Gastroesophageal sphincter (tissue), 4 donors: ENCODE data around the gene ZNF674. TPM values are rescaled to one million over a fixed set of nuclear protein-coding genes. Genes with fewer than 3 reads are reported as not detected.
"Not testable (repeated sequence)": the region's sequence is repeated elsewhere in the genome, so short reads cannot be mapped to it uniquely, and the experiment has no call there.

Experiments used
- ATAC-seq: fragments of 150-250 bp; one replicate; pipeline ENCODE4 v1.9.1; 2016; ENCODE audit warnings: mild to moderate bottlenecking, moderate library complexity
- H3K27ac ChIP-seq, 4 donors: fragments of 200-600 bp; sonication (generic) in 3 of 4; 1 replicate in 3 of 4; 2 replicates in 1 of 4; pipeline ENCODE4 v1.5.1; 2016 to 2019
- H3K27me3 ChIP-seq: fragments of 200-600 bp; sonication (generic); one replicate; pipeline ENCODE4 v1.5.1; 2019
- H3K36me3 ChIP-seq, 2 donors: fragments of 200-600 bp; sonication (generic); one replicate each; pipeline ENCODE4 v1.5.1; 2019; ENCODE audit warnings: control low read depth in 1 of 2
- H3K4me1 ChIP-seq, 3 donors: fragments of 200-600 bp; sonication (generic); 1 replicate in 2 of 3; 2 replicates in 1 of 3; pipeline ENCODE4 v1.5.1; 2016 to 2019; ENCODE audit warnings: control low read depth in 2 of 3
- H3K4me3 ChIP-seq, 2 donors: fragments of 200-600 bp; sonication (generic); one replicate each; pipeline ENCODE4 v1.5.1; 2019; ENCODE audit warnings: mild to moderate bottlenecking in 1 of 2, moderate library complexity in 1 of 2
- H3K9me3 ChIP-seq, 3 donors: fragments of 200-600 bp; sonication (generic); one replicate each; pipeline ENCODE4 v1.5.1; 2017 to 2019; ENCODE audit warnings: control low read depth in 2 of 3
- EP300 ChIP-seq: sonication (generic); formaldehyde crosslinking; IDR thresholded peaks from one replicate; pipeline ENCODE4 v1.6.1; 2017; ENCODE audit warnings: antibody characterized with exemption, mild to moderate bottlenecking
- POLR2A ChIP-seq, 2 donors: fragments of 450-650 bp; IDR thresholded peaks; one replicate each; pipeline ENCODE4 v1.6.1; 2017; ENCODE audit warnings: antibody characterized with exemption in 2 of 2, mild to moderate bottlenecking in 2 of 2, moderate library complexity in 1 of 2
- POLR2AphosphoS5 ChIP-seq: sonication (generic); formaldehyde crosslinking; IDR thresholded peaks from one replicate; pipeline ENCODE4 v1.6.1; 2017; ENCODE audit warnings: antibody characterized with exemption
- WGBS, 2 donors: methylation state at CpG; one replicate each; pipeline ENCODE4 v1.1.5; 2018; ENCODE audit warnings: low coverage in 1 of 2; 5-methylcytosine and 5-hydroxymethylcytosine counted together
- total RNA-seq, 4 donors: library from RNA; depleted of rRNA; stranded (reverse); fragments of >200 nt; gene quantifications; one replicate each; pipeline ENCODE4 v1.1.0, GENCODE V29; 2016
- TF ChIP-seq, protein P1 (sequence below), 4 experiments: fragments of 200-600 bp in 2 of 4; fragments of 450-650 bp in 2 of 4; sonication (generic) in 1 of 4; IDR thresholded peaks; one replicate each; pipeline ENCODE4 v1.5.1; 2017 to 2019; ENCODE audit warnings: antibody characterized with exemption in 4 of 4, mild to moderate bottlenecking in 2 of 4, moderate library complexity in 2 of 4

ZNF674 gene
- total RNA-seq, 4 donors from 2014 or later = 3.1 to 5.7 (median 5.5) TPM

DNA sequence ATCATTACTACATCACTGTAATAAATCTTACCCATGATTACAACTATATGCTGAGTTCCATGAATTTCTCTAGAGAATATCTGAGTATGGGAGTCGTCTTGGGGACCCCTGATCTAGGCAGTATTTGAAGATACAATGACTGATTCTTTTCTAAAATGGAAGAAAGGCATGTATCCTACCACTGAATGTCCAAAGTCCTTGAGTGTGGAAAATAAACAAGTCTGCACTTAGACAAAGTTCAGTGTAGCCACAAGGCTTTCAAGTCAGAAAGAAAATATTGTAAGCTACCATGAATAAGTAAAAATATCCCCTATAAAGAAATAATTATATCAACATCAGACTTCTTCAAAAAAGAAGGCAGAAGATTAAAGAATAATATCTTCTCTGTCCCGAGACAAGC lies 42.4 kb downstream of the ZNF674 start:
- Histone ChIP-seq H3K27me3 (no peaks in the 10 kb centered on the region), H3K4me1 (no peaks in the 10 kb centered on the region), H3K27ac (no peak overlapping the region), H3K9me3 (peaks cover 0 to 27% (median 2%) of the 10 kb centered on the region in 3 donors), H3K36me3 (peaks cover 0 to 38% of the 10 kb centered on the region in 2 donors), H3K4me3 (no peak overlapping the region)
- WGBS, 2 donors = 83% methylated on average over 1 of the region's 2 CpGs; no CpG with 5 or more reads in 1 of the 2 donors
- TF ChIP-seq POLR2A (IDR thresholded peaks at IDR 0.05) (no peak), EP300 (no peak), POLR2AphosphoS5 (no peak)
- TF ChIP-seq, protein P1, sequence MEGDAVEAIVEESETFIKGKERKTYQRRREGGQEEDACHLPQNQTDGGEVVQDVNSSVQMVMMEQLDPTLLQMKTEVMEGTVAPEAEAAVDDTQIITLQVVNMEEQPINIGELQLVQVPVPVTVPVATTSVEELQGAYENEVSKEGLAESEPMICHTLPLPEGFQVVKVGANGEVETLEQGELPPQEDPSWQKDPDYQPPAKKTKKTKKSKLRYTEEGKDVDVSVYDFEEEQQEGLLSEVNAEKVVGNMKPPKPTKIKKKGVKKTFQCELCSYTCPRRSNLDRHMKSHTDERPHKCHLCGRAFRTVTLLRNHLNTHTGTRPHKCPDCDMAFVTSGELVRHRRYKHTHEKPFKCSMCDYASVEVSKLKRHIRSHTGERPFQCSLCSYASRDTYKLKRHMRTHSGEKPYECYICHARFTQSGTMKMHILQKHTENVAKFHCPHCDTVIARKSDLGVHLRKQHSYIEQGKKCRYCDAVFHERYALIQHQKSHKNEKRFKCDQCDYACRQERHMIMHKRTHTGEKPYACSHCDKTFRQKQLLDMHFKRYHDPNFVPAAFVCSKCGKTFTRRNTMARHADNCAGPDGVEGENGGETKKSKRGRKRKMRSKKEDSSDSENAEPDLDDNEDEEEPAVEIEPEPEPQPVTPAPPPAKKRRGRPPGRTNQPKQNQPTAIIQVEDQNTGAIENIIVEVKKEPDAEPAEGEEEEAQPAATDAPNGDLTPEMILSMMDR (IDR thresholded peaks at IDR 0.05) = no peak
- no peak for ATAC-seq

DNA sequence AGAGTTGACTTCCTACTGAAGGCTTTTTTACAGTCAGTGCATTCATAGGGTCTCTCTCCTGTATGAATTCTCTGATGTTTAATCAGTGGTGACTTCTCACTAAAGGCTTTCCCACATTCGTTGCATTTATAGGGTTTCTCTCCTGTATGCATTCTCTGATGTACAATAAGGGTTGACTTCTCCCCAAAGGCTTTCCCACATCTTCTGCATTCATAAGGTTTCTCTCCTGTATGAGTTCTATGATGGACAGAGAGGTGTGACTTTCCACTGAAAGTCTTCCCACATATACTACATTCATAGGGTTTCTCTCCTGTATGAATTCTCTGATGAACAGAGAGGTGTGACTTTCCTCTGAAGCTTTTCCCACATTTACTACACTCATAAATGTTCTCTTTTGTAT lies 45.2 kb downstream of the ZNF674 start:
- Histone ChIP-seq H3K9me3 (peaks cover 0 to 31% (median 2%) of the 10 kb centered on the region in 3 donors), H3K4me1 (no peaks in the 10 kb centered on the region), H3K4me3 (no peak overlapping the region), H3K36me3 (peaks cover 0 to 32% of the 10 kb centered on the region in 2 donors), H3K27me3 (no peaks in the 10 kb centered on the region), H3K27ac (no peak overlapping the region)
- ATAC-seq = no peak
- TF ChIP-seq, protein P1 (IDR thresholded peaks at IDR 0.05) = no peak
- no peak for TF ChIP-seq POLR2A (IDR thresholded peaks at IDR 0.05)
- TF ChIP-seq POLR2AphosphoS5 = no peak
- no peak for TF ChIP-seq EP300
- WGBS, 2 donors = 86 to 100% methylated on average over 1 of the region's 1 CpG

DNA sequence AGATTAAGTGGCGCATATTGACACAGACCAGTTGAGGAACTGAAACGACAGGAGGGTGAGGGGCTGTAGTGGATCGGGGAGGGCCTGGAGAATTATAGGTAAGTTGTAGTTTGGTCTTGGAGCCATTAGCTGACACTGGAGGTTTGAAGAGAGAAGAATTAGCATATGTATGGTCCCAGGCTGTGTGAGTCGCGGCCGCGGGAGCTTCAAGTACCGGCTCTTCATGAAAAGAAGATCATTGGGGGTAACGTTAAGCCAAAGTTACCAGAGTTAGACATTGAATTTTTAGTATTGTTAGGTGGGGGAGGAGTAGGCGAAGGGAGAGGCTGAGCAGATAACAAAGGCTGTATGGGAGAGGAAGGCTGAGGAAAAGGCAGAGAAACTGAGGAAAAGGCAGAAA lies 56.5 kb downstream of the ZNF674 start:
- no peak for ATAC-seq
- peaks cover 0 to 19% (median 0%) of the 10 kb centered on the region in 3 donors for H3K9me3 ChIP-seq
- peaks cover 0 to 13% of the 10 kb centered on the region in 2 donors for H3K36me3 ChIP-seq
- H3K4me3 ChIP-seq = no peak overlapping the region
- TF ChIP-seq POLR2AphosphoS5 (no peak), EP300 (no peak), POLR2A (IDR thresholded peaks at IDR 0.05) (no peak)
- TF ChIP-seq, protein P1 (IDR thresholded peaks at IDR 0.05) = no peak
- 76 to 83% methylated on average over 7 to 10 of the region's 10 CpGs for WGBS, 2 donors
- H3K4me1 ChIP-seq = no peaks in the 10 kb centered on the region
- H3K27me3 ChIP-seq = no peaks in the 10 kb centered on the region
- H3K27ac ChIP-seq = no peak overlapping the region

DNA sequence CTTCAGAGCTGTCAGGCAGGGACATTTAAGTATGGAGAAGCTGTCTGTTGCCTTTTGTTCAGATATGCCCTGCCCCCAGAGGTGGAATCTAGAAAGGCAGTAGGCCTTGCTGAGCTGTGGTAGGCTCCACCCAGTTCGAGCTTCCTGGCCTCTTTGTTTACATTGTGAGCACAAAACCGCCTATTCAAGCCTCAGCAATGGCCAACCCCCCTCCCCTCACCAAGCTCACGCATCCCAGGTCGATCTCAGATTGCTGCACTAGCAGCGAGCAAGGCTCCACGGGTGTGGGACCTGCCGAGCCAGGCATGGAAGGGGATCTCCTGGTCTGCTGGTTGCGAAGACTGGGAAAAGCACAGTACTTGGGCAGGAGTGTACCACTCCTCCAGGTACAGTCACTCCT lies 59.3 kb downstream of the ZNF674 start:
- Histone ChIP-seq H3K27me3 (no peaks in the 10 kb centered on the region), H3K36me3 (peaks cover 0 to 13% of the 10 kb centered on the region in 2 donors), H3K4me1 (no peaks in the 10 kb centered on the region), H3K27ac (no peak overlapping the region), H3K4me3 (no peak overlapping the region), H3K9me3 (no peaks in the 10 kb centered on the region)
- TF ChIP-seq EP300 (no peak), POLR2AphosphoS5 (no peak), POLR2A (IDR thresholded peaks at IDR 0.05) (no peak)
- TF ChIP-seq, protein P1 (IDR thresholded peaks at IDR 0.05) = no peak
- no peak for ATAC-seq
- WGBS, 2 donors = no CpG with 5 or more reads among the region's 8 CpGs

DNA sequence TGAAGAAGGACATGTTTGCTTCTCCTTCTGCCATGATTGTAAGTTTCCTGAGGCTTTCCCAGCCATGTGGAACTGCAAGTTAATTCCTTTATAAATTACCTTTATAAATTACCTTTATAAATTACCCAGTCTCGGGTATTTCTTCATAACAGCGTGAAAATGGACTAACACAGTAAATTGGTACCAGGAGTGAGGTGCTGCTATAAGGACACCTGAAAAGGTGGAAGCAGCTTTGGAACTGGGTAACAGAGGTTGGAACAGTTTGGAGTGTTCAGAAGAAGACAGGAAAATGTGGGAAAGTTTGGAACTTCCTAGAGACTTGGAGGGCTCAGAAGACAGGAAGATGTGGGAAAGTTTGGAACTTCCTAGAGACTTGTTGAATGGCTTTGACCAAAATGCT lies 66.6 kb downstream of the ZNF674 start:
- H3K9me3 ChIP-seq, H3K36me3 ChIP-seq, H3K27me3 ChIP-seq, H3K27ac ChIP-seq, ATAC-seq, H3K4me3 ChIP-seq, H3K4me1 ChIP-seq: not testable (repeated sequence)
- WGBS, 2 donors = 77% methylated on average over 2 of the region's 2 CpGs; no CpG with 5 or more reads in 1 of the 2 donors
